ENCODE results near the gene PHPT1. TPM values are rescaled to one million over a fixed set of nuclear protein-coding genes. Genes with fewer than 3 reads are reported as not detected.
"Not testable (repeated sequence)": the region's sequence is repeated elsewhere in the genome, so short reads cannot be mapped to it uniquely, and the experiment has no call there.

PHPT1 gene
- total RNA-seq (101 and 111 TPM in 2 replicates), polyA plus RNA-seq (384 and 390 TPM in 2 replicates)

- Histone ChIP-seq H2AFZ (peak within 1 kb of the TSS; percentile 57), H4K20me1 (ENCODE audit: insufficient read depth, poor library complexity, severe bottlenecking) (peaks cover 12% of the 10 kb centered on the region), H3K36me3 (replicated peaks; ENCODE audit: insufficient read depth, low read depth) (no peaks in the 10 kb centered on the region), H3K27ac (peak within 1 kb of the TSS; percentile 92), H3K4me3 (peak within 1 kb of the TSS; percentile 86), H3K4me1 (ENCODE audit: insufficient read depth) (peaks cover 8% of the 10 kb centered on the region), H3K9me2 (replicated peaks; ENCODE audit: insufficient read depth) (no peaks in the 10 kb centered on the region), H3K27me3 (no peaks in the 10 kb centered on the region), H3K9me3 (ENCODE audit: low read depth) (no peaks in the 10 kb centered on the region), H3K4me2 (peak within 1 kb of the TSS; percentile 98), H3K79me2 (peaks cover 12% of the 10 kb centered on the region)
- DNase-seq (ENCODE audit: low spot score): peak; percentile 100
- TF ChIP-seq EZH2phosphoT487 (IDR thresholded peaks at IDR 0.05; ENCODE audit: low read depth, severe bottlenecking, unreplicated experiment) (no peak), EZH2 (IDR thresholded peaks at IDR 0.05; ENCODE audit: borderline replicate concordance) (no peak), CTCF (IDR thresholded peaks at IDR 0.05; ENCODE audit: poor library complexity) (no peak)
- under 1% methylated on average over 45 of the region's 77 CpGs for WGBS (ENCODE audit: low lambda C conversion rate, missing lambda C conversion rate)
Measured at GRCh38 chr9:136849038-136849959, at the start of gene PHPT1. PHPT1 (plus strand) TSS chr9:136849409; CDS start chr9:136849431, 22 bp downstream.

- Histone ChIP-seq H3K27me3 (no peaks in the 10 kb centered on the region), H3K79me2 (peaks cover 19% of the 10 kb centered on the region), H2AFZ (no peak overlapping the region), H4K20me1 (ENCODE audit: insufficient read depth, poor library complexity, severe bottlenecking) (no peaks in the 10 kb centered on the region), H3K27ac (peak overlapping the region; percentile 97), H3K4me2 (peak overlapping the region; percentile 87), H3K9me3 (ENCODE audit: low read depth) (no peaks in the 10 kb centered on the region), H3K4me3 (peak overlapping the region; percentile 45), H3K9me2 (replicated peaks; ENCODE audit: insufficient read depth) (no peaks in the 10 kb centered on the region), H3K36me3 (replicated peaks; ENCODE audit: insufficient read depth, low read depth) (no peaks in the 10 kb centered on the region), H3K4me1 (ENCODE audit: insufficient read depth) (peaks cover 46% of the 10 kb centered on the region)
- TF ChIP-seq EZH2 (IDR thresholded peaks at IDR 0.05; ENCODE audit: borderline replicate concordance): no peak
- DNase-seq (ENCODE audit: low spot score): peak; percentile 97
- under 1% methylated on average over 45 of the region's 63 CpGs for WGBS (ENCODE audit: low lambda C conversion rate, missing lambda C conversion rate)
Measured at GRCh38 chr9:136799854-136800657, 49.2 kb upstream of the PHPT1 start.

DNA sequence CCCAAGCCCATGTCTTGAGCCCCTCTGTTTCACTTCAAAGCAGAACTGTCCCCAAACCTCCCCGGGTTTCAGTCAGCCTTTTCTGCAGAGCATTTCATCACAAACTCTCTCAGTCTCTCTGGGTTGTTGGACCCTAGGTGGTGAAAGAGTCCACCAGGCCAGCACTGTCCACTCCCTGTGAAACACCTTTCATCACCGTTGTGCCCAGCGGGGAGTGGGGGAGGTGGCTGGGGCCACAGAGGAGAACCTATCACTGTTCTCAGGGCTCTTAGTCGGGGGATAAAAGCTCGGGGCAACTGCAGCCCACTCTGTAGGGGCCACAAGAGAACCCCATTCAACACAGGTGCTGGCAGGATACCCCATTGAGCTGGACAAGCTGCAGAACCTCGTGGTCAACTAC, 46.9 kb upstream of the PHPT1 start:
- DNase-seq (ENCODE audit: low spot score): no peak
- TF ChIP-seq EZH2phosphoT487 (IDR thresholded peaks at IDR 0.05; ENCODE audit: low read depth, severe bottlenecking, unreplicated experiment) (no peak), CTCF (IDR thresholded peaks at IDR 0.05; ENCODE audit: poor library complexity) (no peak), EZH2 (IDR thresholded peaks at IDR 0.05; ENCODE audit: borderline replicate concordance) (no peak)
- Histone ChIP-seq H3K36me3 (replicated peaks; ENCODE audit: insufficient read depth, low read depth) (no peaks in the 10 kb centered on the region), H3K27ac (no peak overlapping the region), H3K27me3 (no peaks in the 10 kb centered on the region), H3K4me2 (no peak overlapping the region), H3K9me3 (ENCODE audit: low read depth) (no peaks in the 10 kb centered on the region), H2AFZ (no peak overlapping the region), H3K4me3 (no peak overlapping the region), H4K20me1 (ENCODE audit: insufficient read depth, poor library complexity, severe bottlenecking) (no peaks in the 10 kb centered on the region), H3K9me2 (replicated peaks; ENCODE audit: insufficient read depth) (no peaks in the 10 kb centered on the region), H3K4me1 (ENCODE audit: insufficient read depth) (peaks cover 43% of the 10 kb centered on the region), H3K79me2 (peaks cover 31% of the 10 kb centered on the region)
- WGBS (ENCODE audit: low lambda C conversion rate, missing lambda C conversion rate): 95% methylated on average over 6 of the region's 6 CpGs

GRCh38 chr9:136803009-136803550, 46.1 kb upstream of the PHPT1 start:
- not testable (repeated sequence) for H3K9me3 ChIP-seq (ENCODE audit: low read depth); H4K20me1 ChIP-seq (ENCODE audit: insufficient read depth, poor library complexity, severe bottlenecking); H3K36me3 ChIP-seq (replicated peaks; ENCODE audit: insufficient read depth, low read depth); H3K9me2 ChIP-seq (replicated peaks; ENCODE audit: insufficient read depth); H3K27ac ChIP-seq; H3K4me3 ChIP-seq; H2AFZ ChIP-seq; DNase-seq (ENCODE audit: low spot score); H3K4me2 ChIP-seq; H3K27me3 ChIP-seq
- Histone ChIP-seq H3K79me2 (peaks cover 30% of the 10 kb centered on the region), H3K4me1 (ENCODE audit: insufficient read depth) (peaks cover 35% of the 10 kb centered on the region)
- WGBS (ENCODE audit: low lambda C conversion rate, missing lambda C conversion rate): 100% methylated on average over 6 of the region's 9 CpGs

Measured in hepatocyte (in vitro differentiated cells).